Raji (cell line): ENCODE results near the gene PTCH1.

Experiments
- POLR2A ChIP-seq: IDR thresholded peaks from 2 replicates; pipeline ENCODE4 v1.6.1; 2011; ENCODE audit warnings: low read depth, low read length, control low read depth; ENCODE audit not compliant: insufficient read depth

The PTCH1 gene

GRCh38 chr9:95433096-95433819, 83.5 kb downstream of the PTCH1 start:
- TF ChIP-seq POLR2A = no peak

GRCh38 chr9:95431286-95431685, 85.5 kb downstream of the PTCH1 start:
- no peak for TF ChIP-seq POLR2A

GRCh38 chr9:95429948-95430620, 86.7 kb downstream of the PTCH1 start:
- no peak for TF ChIP-seq POLR2A

GRCh38 chr9:95429096-95429495, 87.7 kb downstream of the PTCH1 start:
- no peak for TF ChIP-seq POLR2A

GRCh38 chr9:95425910-95426551, 90.7 kb downstream of the PTCH1 start:
- TF ChIP-seq POLR2A = no peak

GRCh38 chr9:95422650-95423049, 94.1 kb downstream of the PTCH1 start:
- TF ChIP-seq POLR2A = no peak

- no peak for TF ChIP-seq POLR2A
Measured at GRCh38 chr9:95420518-95420917, 96.3 kb downstream of the PTCH1 start.

- TF ChIP-seq POLR2A = no peak
Measured at GRCh38 chr9:95419444-95419843, 97.3 kb downstream of the PTCH1 start.

GRCh38 chr9:95415158-95415557, 101.6 kb downstream of the PTCH1 start:
- TF ChIP-seq POLR2A = no peak

- no peak for TF ChIP-seq POLR2A
Measured at GRCh38 chr9:95413793-95414192, 103.0 kb downstream of the PTCH1 start.

- no peak for TF ChIP-seq POLR2A
Measured at GRCh38 chr9:95411054-95411892, 105.5 kb downstream of the PTCH1 start.

- no peak for TF ChIP-seq POLR2A
Measured at GRCh38 chr9:95409650-95410426, 106.9 kb downstream of the PTCH1 start.

- no peak for TF ChIP-seq POLR2A
Measured at GRCh38 chr9:95407524-95407923, 109.2 kb downstream of the PTCH1 start.

GRCh38 chr9:95406121-95406520, 110.7 kb downstream of the PTCH1 start:
- TF ChIP-seq POLR2A = no peak

- TF ChIP-seq POLR2A = no peak
Measured at GRCh38 chr9:95399261-95399660, 117.5 kb downstream of the PTCH1 start.
